Measurements from ENCODE around the gene LPCAT3. TPM values are rescaled to one million over a fixed set of nuclear protein-coding genes. Genes with fewer than 3 reads are reported as not detected.

LPCAT3 gene
- total and polyA plus RNA-seq, 2 of the 13 experiments (the other 11 are each of a cell fraction or from before 2014, with no cell fraction given) = 44.5 to 64.3 TPM

- 0 out of 2 replicates have a peak, but pooled peaks have one; percentile 32 for TF ChIP-seq AKNA (CRISPR knock-in tag; IDR thresholded peaks at IDR 0.05; ENCODE audit: borderline replicate concordance)
- TF ChIP-seq ELF3 (CRISPR knock-in tag; IDR thresholded peaks at IDR 0.05) = 0 out of 2 replicates have a peak, but pooled peaks have one; percentile 56
- TF ChIP-seq MXD4 (CRISPR knock-in tag; IDR thresholded peaks at IDR 0.05) = peak; percentile 56; the same call in 1 of the 2 replicates
- no peak for TF ChIP-seq ZNF282 (IDR thresholded peaks at IDR 0.05; ENCODE audit: partially characterized antibody)
- peak; percentile 45; the same call in 1 of the 2 replicates for TF ChIP-seq BCL3 (CRISPR knock-in tag; IDR thresholded peaks at IDR 0.05)
- no peak for TF ChIP-seq SUZ12 (IDR thresholded peaks at IDR 0.05; ENCODE audit: low read depth, low read length)
- peak; percentile 71 for TF ChIP-seq TFDP1 (CRISPR knock-in tag; IDR thresholded peaks at IDR 0.05; ENCODE audit: borderline replicate concordance)
- peak; percentile 78; the same call in 1 of the 2 replicates for TF ChIP-seq ZNF547 (CRISPR knock-in tag; IDR thresholded peaks at IDR 0.05)
- no peak for TF ChIP-seq ZBTB40 (IDR thresholded peaks at IDR 0.05)
- TF ChIP-seq ZBTB40 (CRISPR knock-in tag; IDR thresholded peaks at IDR 0.05) = no peak
- no peak for TF ChIP-seq ZNF674 (CRISPR knock-in tag; IDR thresholded peaks at IDR 0.05; ENCODE audit: low read depth)
- TF ChIP-seq RBAK (CRISPR knock-in tag; IDR thresholded peaks at IDR 0.05) = no peak
- no peak for TF ChIP-seq ZMYM2 (CRISPR knock-in tag; IDR thresholded peaks at IDR 0.05)
Observed at GRCh38 chr12:7018350-7019042, at the start of gene LPCAT3 (continued).

Data from HepG2 (cell line).